K562 (cell line): ENCODE measurements around the gene FAM171A1. TPM values are rescaled to one million over a fixed set of nuclear protein-coding genes. Genes with fewer than 3 reads are reported as not detected.
A peak's percentile ranks its signal among the peaks of the same experiment; 100 is the strongest.

Experiments
- ATAC-seq: fragments of 200-7000 bp; cut with Tn5 transposase; 3 replicates; pipeline ENCODE4 v1.9.1; 2020; ENCODE audit warnings: moderate library complexity
- BruUV-seq: library from RNA; stranded (reverse); fragments of 400-500 nt; replicated peaks from 2 replicates; lab custom pipeline; 2021; lab: Mats Ljungman, UMichigan
- CTCF ChIA-PET: fragments of 300-600 bp; formaldehyde crosslinking; extraction: SDS; loops from one replicate; lab custom pipeline; 2021; ENCODE audit warnings: low intra/inter-chr PET ratio; lab: Yijun Ruan, JAX
- POLR2A ChIA-PET: fragments of 300-600, 350-650 bp; sonication (Branson Sonifier 250); formaldehyde crosslinking; extraction: SDS; loops from one replicate; lab custom pipeline; 2021; ENCODE audit warnings: antibody characterized with exemption, inconsistent platforms; lab: Yijun Ruan, JAX
- DNase-seq, 4 experiments: peaks; one replicate each; pipeline versions ENCODE4 v3.0.0 to v3.0.0-alpha.2; 2011 to 2018; ENCODE audit warnings: low spot score in 3 of 4, mixed read lengths in 3 of 4; ENCODE audit errors: extremely low read depth in 1 of 4
- FAIRE-seq: peaks from 2 replicates; lab custom pipeline; 2011; peaks lifted over from hg19 to GRCh38; lab: Jason Lieb, UNC
- H2AFZ ChIP-seq: 2 replicates; pipeline ENCODE4 v1.6.0; 2011; ENCODE audit warnings: low read depth, low read length, control low read depth, inconsistent platforms
- H3K27ac ChIP-seq: fragments of 200-600 bp; 3 replicates; pipeline ENCODE4 v1.8.0; 2011; ENCODE audit warnings: low read depth, mild to moderate bottlenecking, control low read depth, inconsistent platforms, low read length, moderate library complexity, mixed read lengths; ENCODE audit errors: extremely low read depth
- H3K27me3 ChIP-seq, 2 experiments: fragments of 300-600 bp in 1 of 2; 2 replicates in 1 of 2; 3 replicates in 1 of 2; pipeline versions ENCODE4 v1.6.0 to v1.8.0; 2011; ENCODE audit warnings: inconsistent platforms in 2 of 2, low read length in 2 of 2, mild to moderate bottlenecking in 1 of 2, mixed read lengths in 1 of 2, moderate library complexity in 1 of 2; ENCODE audit not compliant: control insufficient read depth in 2 of 2, insufficient read depth in 2 of 2
- H3K36me3 ChIP-seq: fragments of 300-600 bp; 3 replicates; pipeline ENCODE4 v1.8.0; 2011; ENCODE audit warnings: mild to moderate bottlenecking, low read length, inconsistent platforms; ENCODE audit not compliant: control insufficient read depth, insufficient read depth
- H3K4me1 ChIP-seq, 2 experiments: fragments of 200-600 bp in 1 of 2; replicated peaks in 1 of 2; 2 replicates in 1 of 2; 3 replicates in 1 of 2; pipeline versions ENCODE4 v1.5.1 to v1.8.0; 2011; ENCODE audit warnings: inconsistent platforms in 2 of 2, low read length in 2 of 2, mild to moderate bottlenecking in 1 of 2, mixed read lengths in 1 of 2, moderate library complexity in 1 of 2; ENCODE audit not compliant: control insufficient read depth in 2 of 2, insufficient read depth in 2 of 2
- H3K4me2 ChIP-seq: 2 replicates; pipeline ENCODE4 v1.6.1; 2011; ENCODE audit warnings: low read length, control low read depth, inconsistent platforms, mixed read lengths; ENCODE audit not compliant: insufficient read depth
- H3K4me3 ChIP-seq: fragments of 200-600 bp; sonication (generic), shearing (Covaris generic); 2 replicates; pipeline ENCODE4 v1.5.1; 2016; ENCODE audit warnings: control low read depth, inconsistent platforms
- H3K79me2 ChIP-seq: fragments of 200-600 bp; 3 replicates; pipeline ENCODE4 v1.8.0; 2011; ENCODE audit warnings: low read length, inconsistent platforms; ENCODE audit not compliant: control insufficient read depth, insufficient read depth
- H3K9ac ChIP-seq, 2 experiments: 2 replicates each; pipeline versions ENCODE4 v1.6.0 to v1.6.1; 2011; ENCODE audit warnings: low read depth in 2 of 2, low read length in 2 of 2, control low read depth in 1 of 2, inconsistent platforms in 1 of 2, mild to moderate bottlenecking in 1 of 2, mixed read lengths in 1 of 2; ENCODE audit not compliant: insufficient read depth in 1 of 2
- H3K9me1 ChIP-seq: one replicate; pipeline ENCODE4 v1.6.0; 2011; ENCODE audit warnings: inconsistent platforms, mild to moderate bottlenecking, low read length, moderate library complexity; ENCODE audit not compliant: control insufficient read depth, insufficient read depth
- H3K9me3 ChIP-seq: replicated peaks from 2 replicates; pipeline ENCODE4 v1.5.1; 2011; ENCODE audit warnings: low read depth, low read length, inconsistent platforms; ENCODE audit not compliant: control insufficient read depth, insufficient read depth
- H4K20me1 ChIP-seq: replicated peaks from 2 replicates; pipeline ENCODE4 v1.6.1; 2011; ENCODE audit warnings: low read length, inconsistent platforms, mixed read lengths; ENCODE audit not compliant: control insufficient read depth, insufficient read depth
- CTBP1 ChIP-seq: fragments of 450-650 bp; IDR thresholded peaks from 2 replicates; pipeline ENCODE4 v1.6.1; 2016; ENCODE audit warnings: borderline replicate concordance
- LCOR ChIP-seq: sonication (generic); formaldehyde crosslinking; IDR thresholded peaks from 2 replicates; pipeline ENCODE4 v1.8.0; 2022; ENCODE audit warnings: mild to moderate bottlenecking, missing genetic modification reagents
- MAZ ChIP-seq, 2 experiments: fragments of 450-650 bp in 1 of 2; sonication (generic) in 1 of 2; formaldehyde crosslinking; IDR thresholded peaks in 1 of 2; conservative IDR thresholded peaks in 1 of 2; 2 replicates each; pipeline versions ENCODE4 v1.4.0 to v1.5.0; 2020; ENCODE audit warnings: mild to moderate bottlenecking in 1 of 2, missing genetic modification reagents in 1 of 2
- NRF1 ChIP-seq, 2 experiments: fragments of 450-650 bp; IDR thresholded peaks in 1 of 2; conservative IDR thresholded peaks in 1 of 2; 2 replicates each; pipeline ENCODE4 v1.6.1; 2014; ENCODE audit warnings: mild to moderate bottlenecking in 2 of 2
- PKNOX1 ChIP-seq: fragments of 450-650 bp; IDR thresholded peaks from 2 replicates; pipeline ENCODE4 v1.6.1; 2016
- SP1 ChIP-seq: sonication (generic); formaldehyde crosslinking; IDR thresholded peaks from 2 replicates; pipeline ENCODE4 v1.8.1; 2022; ENCODE audit warnings: mild to moderate bottlenecking, missing genetic modification reagents
- TBP ChIP-seq: optimal IDR thresholded peaks from 2 replicates; pipeline ENCODE3; 2011; ENCODE audit warnings: low read depth, low read length, improper control_type of control experiment
- VEZF1 ChIP-seq: fragments of 200-800 bp; sonication (Bioruptor generic); IDR thresholded peaks from 2 replicates; pipeline ENCODE4 v1.6.1; 2017; ENCODE audit warnings: missing genetic modification characterization, missing compliant biosample characterization
- ZFP1 ChIP-seq: fragments of 450-650 bp; formaldehyde crosslinking; IDR thresholded peaks from 2 replicates; pipeline ENCODE4 v1.4.0; 2020; ENCODE audit warnings: mild to moderate bottlenecking, mixed read lengths
- ZFX ChIP-seq: sonication (generic); formaldehyde crosslinking; IDR thresholded peaks from 2 replicates; pipeline ENCODE4 v1.8.0; 2022; ENCODE audit warnings: mild to moderate bottlenecking, missing genetic modification reagents, moderate library complexity
- ZNF592 ChIP-seq: fragments of 450-650 bp; IDR thresholded peaks from 2 replicates; pipeline ENCODE4 v1.6.1; 2017; ENCODE audit warnings: antibody characterized with exemption, mild to moderate bottlenecking
- ZNF644 ChIP-seq: fragments of 200-800 bp; sonication (Bioruptor generic); IDR thresholded peaks from 2 replicates; pipeline ENCODE4 v1.6.1; 2016; ENCODE audit warnings: low read depth, missing genetic modification characterization, missing compliant biosample characterization
- WGBS: fragments of 100-300 bp; shearing (Covaris generic); methylation state at CpG from one replicate; pipeline ENCODE4 v1.1.6; 2016; ENCODE audit warnings: low coverage, mixed read lengths; ENCODE audit not compliant: insufficient coverage; ENCODE audit errors: missing lambda C conversion rate; 5-methylcytosine and 5-hydroxymethylcytosine counted together
- in situ Hi-C: fragments of 300-500 bp; cut with MboI; formaldehyde crosslinking; loops from 4 replicates; pipeline ENCODE4 v1.15.0; 2018; ENCODE audit warnings: inconsistent platforms, mixed read lengths
- intact Hi-C: fragments of 100-400 bp; cut with micrococcal nuclease; formaldehyde crosslinking; loops from 2 replicates; pipeline ENCODE4 v1.14.2; 2022
- polyA plus RNA-seq, 8 experiments: library from polyadenylated mRNA; depleted of rRNA in 4 of 8; stranded (reverse) in 5 of 8; unstranded in 3 of 8; fragments of >200 nt; fragmentation: Nextera tagmentation in 2 of 8; fragmentation: Illumina TruSeq in 1 of 8; extraction: Ambion mirVana in 2 of 8; extraction: Trizol in 1 of 8; gene quantifications; 2 replicates each; pipeline versions ENCODE4 v1.2.1 to v1.2.3, GENCODE V29; 2011 to 2014; ENCODE audit warnings: inconsistent platforms in 1 of 8, missing spikeins in 1 of 8
- total RNA-seq, 7 experiments: library from RNA; depleted of rRNA in 6 of 7; stranded (reverse); fragments of >200 nt in 6 of 7; fragmentation: Illumina TruSeq in 2 of 7; extraction: Trizol in 2 of 7; gene quantifications; 2 replicates each; pipeline versions ENCODE4 v1.2.1 to v1.2.3, GENCODE V29; 2011 to 2021; ENCODE audit warnings: low replicate concordance in 1 of 7

Gene FAM171A1
- total and polyA plus RNA-seq, 9 of the 15 experiments (the other 6 are each of a cell fraction or from before 2014, with no cell fraction given): 0.51 to 8.2 (median 4.8) TPM

GRCh38 chr10:15168786-15169554 is 202.1 kb downstream of the FAM171A1 start:
- Histone ChIP-seq H3K4me2 (peak overlapping the region; percentile 74), H3K79me2 (no peaks in the 10 kb centered on the region), H3K4me3 (no peak overlapping the region), H3K27ac (peak overlapping the region; percentile 37; the same call in 1 of the 3 replicates), H3K9ac (peak overlapping the region in 1 of 2 experiments; percentile 76; a peak in 3 of 4 replicates), H2AFZ (peak overlapping the region; percentile 95), H3K27me3 (no peaks in the 10 kb centered on the region), H3K4me1 (peaks cover 13 to 18% of the 10 kb centered on the region in 2 experiments), H3K9me3 (no peaks in the 10 kb centered on the region), H3K9me1 (no peaks in the 10 kb centered on the region), H4K20me1 (no peaks in the 10 kb centered on the region), H3K36me3 (no peaks in the 10 kb centered on the region)
- WGBS: 27% methylated on average over 15 of the region's 44 CpGs
- intact Hi-C loops (no loop called here), in situ Hi-C loops (no loop called here)
- TF ChIP-seq ZFX (peak; percentile 29; the same call in 1 of the 2 replicates), NRF1 (conservative IDR thresholded peaks at IDR 0.05 in 1 of 2, IDR thresholded peaks at IDR 0.05 in 1 of 2) (peak; percentile 50 to 65; a peak in 3 of 4 replicates), LCOR (CRISPR knock-in tag) (no peak), TBP (peak; percentile 35), ZNF644 (tag) (0 out of 2 replicates have a peak, but pooled peaks have one; percentile 16), CTBP1 (peak; percentile 2; the same call in 1 of the 2 replicates), PKNOX1 (no peak), ZFP1 (CRISPR knock-in tag) (0 out of 2 replicates have a peak, but pooled peaks have one; percentile 10), MAZ (CRISPR knock-in tag; conservative IDR thresholded peaks at IDR 0.05 in 1 of 2, IDR thresholded peaks at IDR 0.05 in 1 of 2) (peak in 1 of 2 experiments; percentile 42; a peak in 2 of 4 replicates), ZNF592 (no peak), VEZF1 (CRISPR knock-in tag) (peak; percentile 83), SP1 (CRISPR knock-in tag) (peak; percentile 18; the same call in 1 of the 2 replicates)
- FAIRE-seq (no peak), DNase-seq (peak; percentile 92 to 99 (median 98)), ATAC-seq (peak; percentile 85)
- no TSS peak for BruUV-seq
- CTCF ChIA-PET: interaction anchor here (0.8 kb wide), 1 partner anchor 33 kb away, joined by 3 read pairs; no protein-coding TSS in a partner anchor
- POLR2A ChIA-PET: interaction anchor here (0.5 to 1.0 kb wide), 6 partner anchors 17 to 947 kb away, joined by 3 to 5 read pairs (median 4); partner anchors contain the start of gene SUV39H2
